GM12878 (cell line): Measurements from ENCODE around the gene GPR39. TPM values are rescaled to one million over a fixed set of nuclear protein-coding genes. Genes with fewer than 3 reads are reported as not detected.
"Not testable (repeated sequence)": the region's sequence is repeated elsewhere in the genome, so short reads cannot be mapped to it uniquely, and the experiment has no call there.

Source experiments
- ATAC-seq: fragments of 200-7000 bp; cut with Tn5 transposase; 3 replicates; pipeline ENCODE4 v1.9.1; 2020; ENCODE audit warnings: mild to moderate bottlenecking, moderate library complexity
- BruUV-seq: library from RNA; stranded (reverse); fragments of 400-500 nt; replicated peaks from 2 replicates; lab custom pipeline; 2021; lab: Mats Ljungman, UMichigan
- CTCF ChIA-PET: fragments of 300-600 bp; sonication (Branson Sonifier 250); formaldehyde crosslinking; extraction: SDS; loops from one replicate; lab custom pipeline; 2021; ENCODE audit warnings: inconsistent platforms; lab: Yijun Ruan, JAX
- POLR2A ChIA-PET: fragments of 350-600 bp; formaldehyde crosslinking; extraction: SDS; loops from one replicate; lab custom pipeline; 2021; ENCODE audit warnings: inconsistent platforms; lab: Charles Lee
- RAD21 ChIA-PET: fragments of 300-600 bp; sonication (Branson Sonifier 250); formaldehyde crosslinking; loops from one replicate; lab custom pipeline; 2023; ENCODE audit warnings: antibody characterized with exemption; ENCODE audit not compliant: unreplicated experiment; lab: Charles Lee
- SMC1A ChIA-PET: fragments of 300-600 bp; sonication (Branson Sonifier 250); formaldehyde crosslinking; loops from one replicate; lab custom pipeline; 2023; ENCODE audit not compliant: unreplicated experiment, uncharacterized antibody; lab: Charles Lee
- DNase-seq: peaks from one replicate; pipeline ENCODE4 v3.0.0-alpha.2; 2011; ENCODE audit warnings: low read depth, low spot score
- FAIRE-seq: peaks from 3 replicates; lab custom pipeline; 2011; peaks lifted over from hg19 to GRCh38; lab: Jason Lieb, UNC
- H2AFZ ChIP-seq: 2 replicates; pipeline ENCODE4 v1.6.0; 2011; ENCODE audit warnings: low read depth, low read length, control low read depth; ENCODE audit not compliant: control insufficient read depth
- H3K27ac ChIP-seq: 2 replicates; pipeline ENCODE4 v1.5.1; 2011; ENCODE audit warnings: control low read depth; ENCODE audit not compliant: control insufficient read depth, insufficient read depth
- H3K27me3 ChIP-seq, 2 experiments: replicated peaks in 1 of 2; 2 replicates each; pipeline versions ENCODE4 v1.6.0 to v1.6.1; 2011; ENCODE audit warnings: low read length in 1 of 2; ENCODE audit not compliant: control insufficient read depth in 2 of 2, insufficient read depth in 2 of 2
- H3K36me3 ChIP-seq, 2 experiments: 2 replicates each; pipeline ENCODE4 v1.5.1; 2011; ENCODE audit warnings: low read length in 1 of 2; ENCODE audit not compliant: control insufficient read depth in 2 of 2, insufficient read depth in 2 of 2
- H3K4me1 ChIP-seq: 2 replicates; pipeline ENCODE4 v1.6.1; 2011; ENCODE audit warnings: mild to moderate bottlenecking, low read length, moderate library complexity, mixed read lengths; ENCODE audit not compliant: control insufficient read depth, insufficient read depth
- H3K4me2 ChIP-seq: 2 replicates; pipeline ENCODE4 v1.6.0; 2011; ENCODE audit warnings: control low read depth; ENCODE audit not compliant: control insufficient read depth, insufficient read depth
- H3K4me3 ChIP-seq: fragments of 200-600 bp; sonication (generic); 2 replicates; pipeline ENCODE4 v1.5.1; 2016
- H3K79me2 ChIP-seq: 2 replicates; pipeline ENCODE4 v1.6.0; 2011; ENCODE audit warnings: low read length; ENCODE audit not compliant: control insufficient read depth, insufficient read depth
- H3K9ac ChIP-seq: 2 replicates; pipeline ENCODE4 v1.8.0; 2011; ENCODE audit warnings: low read length, control low read depth, mixed read lengths; ENCODE audit not compliant: control insufficient read depth, insufficient read depth
- H3K9me3 ChIP-seq: replicated peaks from 3 replicates; pipeline ENCODE4 v1.5.1; 2011; ENCODE audit warnings: mild to moderate bottlenecking, low read length; ENCODE audit not compliant: control insufficient read depth, insufficient read depth
- H4K20me1 ChIP-seq: 2 replicates; pipeline ENCODE4 v1.6.0; 2011; ENCODE audit not compliant: control insufficient read depth, insufficient read depth
- CHD1 ChIP-seq: IDR thresholded peaks from 2 replicates; pipeline ENCODE4 v1.6.1; 2012; ENCODE audit warnings: low read depth, low read length, improper control_type of control experiment
- EZH2 ChIP-seq: IDR thresholded peaks from 2 replicates; pipeline ENCODE4 v1.6.1; 2012; ENCODE audit warnings: low read depth, mild to moderate bottlenecking, control low read depth, inconsistent platforms, low read length, borderline replicate concordance; ENCODE audit not compliant: control insufficient read depth
- HDAC6 ChIP-seq: fragments of 200-600 bp; sonication (generic); IDR thresholded peaks from one replicate; pipeline ENCODE4 v1.8.0; 2017; ENCODE audit warnings: antibody characterized with exemption; ENCODE audit not compliant: unreplicated experiment
- NR2C1 ChIP-seq: fragments of 450-650 bp; IDR thresholded peaks from 2 replicates; pipeline ENCODE4 v1.6.1; 2017; ENCODE audit warnings: antibody characterized with exemption, mild to moderate bottlenecking, moderate library complexity
- PML ChIP-seq: IDR thresholded peaks from 2 replicates; pipeline ENCODE4 v1.6.1; 2012; ENCODE audit warnings: low read length, inconsistent platforms
- whole genome bisulfite sequencing: methylation state at CpG from one replicate; pipeline ENCODE4 v1.1.6; 2016; ENCODE audit warnings: low lambda C conversion rate; ENCODE audit not compliant: insufficient replicate concordance, insufficient coverage; ENCODE audit errors: missing lambda C conversion rate; 5-methylcytosine and 5-hydroxymethylcytosine counted together
- in situ Hi-C: fragments of 300-500 bp; cut with MboI; formaldehyde crosslinking; loops from 9 replicates; pipeline ENCODE4 v1.14.3; 2018; ENCODE audit warnings: mixed read lengths
- intact Hi-C: fragments of 100-400 bp; cut with micrococcal nuclease; formaldehyde crosslinking; loops from one replicate; pipeline ENCODE4 v1.14.2; 2022; ENCODE audit not compliant: unreplicated experiment
- polyA plus RNA-seq, 11 experiments: library from polyadenylated mRNA; depleted of rRNA in 4 of 11; unstranded in 6 of 11; stranded (reverse) in 5 of 11; fragments of >200 nt; fragmentation: Nextera tagmentation in 4 of 11; fragmentation: Illumina TruSeq in 1 of 11; extraction: Ambion mirVana in 4 of 11; extraction: Trizol in 1 of 11; gene quantifications; 1 replicate in 1 of 11; 2 replicates in 10 of 11; pipeline versions ENCODE4 v1.2.1 to v1.2.3, GENCODE V29; 2011 to 2016; ENCODE audit warnings: inconsistent platforms in 2 of 11, missing spikeins in 2 of 11, low read depth in 1 of 11
- total RNA-seq, 4 experiments: library from RNA; depleted of rRNA in 3 of 4; stranded (reverse); fragments of >200 nt in 3 of 4; fragmentation: Illumina TruSeq in 1 of 4; extraction: Trizol in 1 of 4; gene quantifications; 2 replicates each; pipeline versions ENCODE4 v1.2.1 to v1.2.3, GENCODE V29; 2013 to 2021
- TF ChIP-seq, protein P1 (sequence below): fragments of 450-650 bp; IDR thresholded peaks from 2 replicates; pipeline ENCODE4 v1.6.1; 2016; ENCODE audit warnings: mild to moderate bottlenecking
- TF ChIP-seq, protein P2 (sequence below): IDR thresholded peaks from 2 replicates; pipeline ENCODE4 v1.6.1; 2012; ENCODE audit warnings: low read depth, low read length, improper control_type of control experiment
- TF ChIP-seq, protein P3 (sequence below): fragments of 450-650 bp; IDR thresholded peaks from 2 replicates; pipeline ENCODE4 v1.6.1; 2018; ENCODE audit warnings: borderline replicate concordance, mild to moderate bottlenecking; ENCODE audit not compliant: partially characterized antibody

Gene GPR39
- total and polyA plus RNA-seq, 10 of the 15 experiments (the other 5 are each of a cell fraction or from before 2014, with no cell fraction given): 0.05 to 0.23 TPM; not detected in 8

DNA sequence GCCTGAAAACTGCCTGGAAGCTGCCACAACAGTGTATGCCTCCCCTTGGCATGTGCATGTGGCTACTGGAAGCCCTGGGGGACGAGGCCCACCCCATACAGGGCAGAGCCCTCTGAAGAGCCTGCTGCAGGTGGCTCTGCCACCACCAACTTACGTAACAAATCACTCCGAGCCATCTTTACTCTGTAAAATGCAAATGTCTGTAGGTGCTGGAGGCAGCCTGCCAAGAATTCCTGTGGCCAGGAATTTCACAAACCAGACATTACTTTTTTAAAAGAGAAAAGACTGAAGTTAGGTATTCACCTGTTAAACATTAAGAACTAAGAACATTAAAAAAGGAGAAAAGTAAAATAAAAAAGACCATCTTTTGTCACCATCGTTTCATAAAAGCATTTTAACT lies 106.3 kb downstream of the GPR39 start:
- H3K4me1 ChIP-seq: no peaks in the 10 kb centered on the region
- TF ChIP-seq, protein P1, sequence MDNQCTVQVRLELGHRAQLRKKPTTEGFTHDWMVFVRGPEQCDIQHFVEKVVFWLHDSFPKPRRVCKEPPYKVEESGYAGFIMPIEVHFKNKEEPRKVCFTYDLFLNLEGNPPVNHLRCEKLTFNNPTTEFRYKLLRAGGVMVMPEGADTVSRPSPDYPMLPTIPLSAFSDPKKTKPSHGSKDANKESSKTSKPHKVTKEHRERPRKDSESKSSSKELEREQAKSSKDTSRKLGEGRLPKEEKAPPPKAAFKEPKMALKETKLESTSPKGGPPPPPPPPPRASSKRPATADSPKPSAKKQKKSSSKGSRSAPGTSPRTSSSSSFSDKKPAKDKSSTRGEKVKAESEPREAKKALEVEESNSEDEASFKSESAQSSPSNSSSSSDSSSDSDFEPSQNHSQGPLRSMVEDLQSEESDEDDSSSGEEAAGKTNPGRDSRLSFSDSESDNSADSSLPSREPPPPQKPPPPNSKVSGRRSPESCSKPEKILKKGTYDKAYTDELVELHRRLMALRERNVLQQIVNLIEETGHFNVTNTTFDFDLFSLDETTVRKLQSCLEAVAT: no peak
- TF ChIP-seq PML (no peak), HDAC6 (no peak), NR2C1 (no peak), CHD1 (no peak), EZH2 (no peak)
- TF ChIP-seq, protein P2, sequence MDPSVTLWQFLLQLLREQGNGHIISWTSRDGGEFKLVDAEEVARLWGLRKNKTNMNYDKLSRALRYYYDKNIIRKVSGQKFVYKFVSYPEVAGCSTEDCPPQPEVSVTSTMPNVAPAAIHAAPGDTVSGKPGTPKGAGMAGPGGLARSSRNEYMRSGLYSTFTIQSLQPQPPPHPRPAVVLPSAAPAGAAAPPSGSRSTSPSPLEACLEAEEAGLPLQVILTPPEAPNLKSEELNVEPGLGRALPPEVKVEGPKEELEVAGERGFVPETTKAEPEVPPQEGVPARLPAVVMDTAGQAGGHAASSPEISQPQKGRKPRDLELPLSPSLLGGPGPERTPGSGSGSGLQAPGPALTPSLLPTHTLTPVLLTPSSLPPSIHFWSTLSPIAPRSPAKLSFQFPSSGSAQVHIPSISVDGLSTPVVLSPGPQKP: no peak
- TF ChIP-seq, protein P3, sequence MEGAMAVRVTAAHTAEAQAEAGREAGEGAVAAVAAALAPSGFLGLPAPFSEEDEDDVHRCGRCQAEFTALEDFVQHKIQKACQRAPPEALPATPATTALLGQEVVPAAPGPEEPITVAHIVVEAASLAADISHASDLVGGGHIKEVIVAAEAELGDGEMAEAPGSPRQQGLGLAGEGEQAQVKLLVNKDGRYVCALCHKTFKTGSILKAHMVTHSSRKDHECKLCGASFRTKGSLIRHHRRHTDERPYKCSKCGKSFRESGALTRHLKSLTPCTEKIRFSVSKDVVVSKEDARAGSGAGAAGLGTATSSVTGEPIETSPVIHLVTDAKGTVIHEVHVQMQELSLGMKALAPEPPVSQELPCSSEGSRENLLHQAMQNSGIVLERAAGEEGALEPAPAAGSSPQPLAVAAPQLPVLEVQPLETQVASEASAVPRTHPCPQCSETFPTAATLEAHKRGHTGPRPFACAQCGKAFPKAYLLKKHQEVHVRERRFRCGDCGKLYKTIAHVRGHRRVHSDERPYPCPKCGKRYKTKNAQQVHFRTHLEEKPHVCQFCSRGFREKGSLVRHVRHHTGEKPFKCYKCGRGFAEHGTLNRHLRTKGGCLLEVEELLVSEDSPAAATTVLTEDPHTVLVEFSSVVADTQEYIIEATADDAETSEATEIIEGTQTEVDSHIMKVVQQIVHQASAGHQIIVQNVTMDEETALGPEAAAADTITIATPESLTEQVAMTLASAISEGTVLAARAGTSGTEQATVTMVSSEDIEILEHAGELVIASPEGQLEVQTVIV: no peak
- TF ChIP-seq, all 136 proteins: peak for 0
- DNase-seq: no peak
- BruUV-seq: no TSS peak
- H3K9me3 ChIP-seq: no peaks in the 10 kb centered on the region
- ChIA-PET CTCF (no interaction called here), RAD21 (no interaction called here), SMC1A (no interaction called here), POLR2A (no interaction called here)
- in situ Hi-C loops (no loop called here), intact Hi-C loops (no loop called here)
- no peak overlapping the region for H3K4me3 ChIP-seq
- 0% methylated on average over 4 of the region's 4 CpGs for WGBS
- no peak overlapping the region for H3K27ac ChIP-seq
- FAIRE-seq: no peak
- no peaks in the 10 kb centered on the region for H3K36me3 ChIP-seq
- H3K79me2 ChIP-seq: no peaks in the 10 kb centered on the region
- no peaks in the 10 kb centered on the region for H3K27me3 ChIP-seq
- H2AFZ ChIP-seq: no peak overlapping the region
- H3K9ac ChIP-seq: no peak overlapping the region
- H3K4me2 ChIP-seq: no peak overlapping the region
- ATAC-seq: no peak
- H4K20me1 ChIP-seq: no peaks in the 10 kb centered on the region

DNA sequence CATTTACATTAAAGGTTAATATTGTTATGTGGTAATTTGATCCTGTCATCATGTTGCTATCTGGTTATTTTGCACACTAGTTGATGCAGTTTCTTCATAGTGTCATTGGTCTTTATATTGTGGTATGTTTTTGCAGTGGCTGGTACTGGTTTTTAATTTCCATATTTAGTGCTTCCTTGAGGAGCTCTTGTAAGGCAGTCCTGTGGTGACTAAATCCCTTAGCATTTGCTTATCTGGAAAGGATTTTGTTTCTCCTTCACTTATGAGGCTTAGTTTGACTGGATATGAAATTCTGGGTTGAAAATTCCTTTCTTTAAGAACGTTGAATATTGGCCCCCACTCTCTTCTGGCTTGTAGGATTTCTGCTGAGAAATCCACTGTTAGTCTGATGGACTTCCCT lies 120.5 kb downstream of the GPR39 start:
- SMC1A ChIA-PET: interaction anchor here (1.6 kb wide), 1 partner anchor 10 kb away, joined by 5 read pairs; no protein-coding TSS in a partner anchor
- H4K20me1 ChIP-seq, FAIRE-seq, H3K79me2 ChIP-seq, ATAC-seq, intact Hi-C loops, H3K27ac ChIP-seq, H2AFZ ChIP-seq, BruUV-seq, H3K9ac ChIP-seq, RAD21 ChIA-PET, DNase-seq, H3K4me3 ChIP-seq, H3K4me1 ChIP-seq, H3K4me2 ChIP-seq, H3K9me3 ChIP-seq, POLR2A ChIA-PET, H3K27me3 ChIP-seq, H3K36me3 ChIP-seq: not testable (repeated sequence)
- 0% methylated on average over 1 of the region's 1 CpG for WGBS
- in situ Hi-C loops: loop anchor here (25.0 kb wide), 1 partner anchor 1025 kb away; the partner anchor contains the start of gene NCKAP5
- CTCF ChIA-PET: interaction anchor here (1.9 kb wide), 1 partner anchor 10 kb away, joined by 8 read pairs; no protein-coding TSS in a partner anchor
